Activated naive CD4-positive, alpha-beta T cell treated with anti-CD3 and anti-CD28 coated beads, Interleukin-2, amount 50 U/mL, for 72 hours (primary cell): ENCODE data around the gene H2BK1. TPM values are rescaled to one million over a fixed set of nuclear protein-coding genes. Genes with fewer than 3 reads are reported as not detected.

Experiments
- ATAC-seq, 2 donors: fragments of 150-1000 bp; cut with Tn5 transposase; 2 replicates each; pipeline ENCODE4 v1.10.0; 2021; ENCODE audit warnings: mild to moderate bottlenecking in 2 of 2, moderate library complexity in 2 of 2
- DNase-seq, 2 donors: peaks; one replicate each; pipeline ENCODE4 v3.0.0; 2021 to 2022; ENCODE audit warnings: low spot score in 2 of 2
- H3K27ac Mint-ChIP-seq, 2 donors: one replicate each; pipeline ENCODE4 v1.8.0; 2022; ENCODE audit warnings: mild to moderate bottlenecking in 2 of 2, mixed read lengths in 2 of 2
- H3K36me3 Mint-ChIP-seq, 2 donors: one replicate each; pipeline ENCODE4 v1.8.0; 2022; ENCODE audit warnings: mixed read lengths in 2 of 2
- H3K9me3 Mint-ChIP-seq, 2 donors: one replicate each; pipeline ENCODE4 v1.8.0; 2022; ENCODE audit warnings: mixed read lengths in 2 of 2
- total RNA-seq, 2 donors: library from RNA; stranded (reverse); gene quantifications; one replicate each; pipeline ENCODE4 v1.2.3, GENCODE V29; 2022

Gene H2BK1
- total RNA-seq, 2 donors from 2014 or later = 1.2 TPM; not detected in 1

DNA sequence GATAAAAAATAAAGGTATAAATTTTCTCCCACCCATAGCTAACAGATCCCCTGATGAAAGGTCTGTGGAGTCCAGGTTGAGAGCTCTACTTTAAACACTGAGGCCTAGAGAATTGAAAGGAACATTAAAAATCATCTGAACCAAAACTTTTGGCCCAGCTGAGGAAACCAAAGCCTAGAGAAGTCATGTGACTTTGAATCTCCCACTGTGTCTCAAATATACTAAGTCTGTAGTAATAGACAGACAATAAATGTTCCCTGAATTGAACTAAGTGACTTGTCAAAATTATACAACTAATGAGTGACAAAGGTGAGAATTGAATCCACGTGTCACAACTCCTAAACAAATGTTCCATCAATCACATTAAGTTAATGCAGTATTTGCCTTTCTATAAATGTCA lies 48.5 kb downstream of the H2BK1 start:
- H3K36me3 Mint-ChIP-seq = peaks cover 0 to 5% of the 10 kb centered on the region in 2 donors
- H3K27ac Mint-ChIP-seq = no peak overlapping the region
- DNase-seq = no peak
- H3K9me3 Mint-ChIP-seq = no peaks in the 10 kb centered on the region
- no peak for ATAC-seq

Other genes starting within 250 kb of the H2BK1 start
- gene KCNH2, start 232.2 kb downstream of the H2BK1 start, total RNA-seq = under 1 TPM; 0.41 to 0.72 TPM
- gene NOS3, start 219.5 kb downstream of the H2BK1 start, total RNA-seq = 10 to 100 TPM in 1 of 2 donors, 1 to 10 TPM in 1; 1.8 to 12.7 TPM
- gene ATG9B, start 186.0 kb downstream of the H2BK1 start, total RNA-seq = 10 to 100 TPM in 1 of 2 donors, 1 to 10 TPM in 1; 1.1 to 14.9 TPM
- 10 to 100 TPM; 42.6 to 78.3 TPM for gene ABCB8, start 182.0 kb downstream of the H2BK1 start, total RNA-seq
- 10 to 100 TPM in 1 of 2 donors, 1 to 10 TPM in 1; 7.6 to 19.7 TPM for gene ASIC3, start 162.0 kb downstream of the H2BK1 start, total RNA-seq
- gene CDK5, start 152.6 kb downstream of the H2BK1 start, total RNA-seq = 10 to 100 TPM; 13.0 to 19.4 TPM
- 10 to 100 TPM; 48.9 to 99.6 TPM for gene SLC4A2, start 150.9 kb downstream of the H2BK1 start, total RNA-seq
- 10 to 100 TPM; 27.0 to 62.0 TPM for gene FASTK, start 129.7 kb downstream of the H2BK1 start, total RNA-seq
- 10 to 100 TPM; 25.8 to 60.5 TPM for gene TMUB1, start 127.0 kb downstream of the H2BK1 start, total RNA-seq
- gene AGAP3, start 124.0 kb downstream of the H2BK1 start, total RNA-seq = 10 to 100 TPM; 26.0 to 52.2 TPM
- under 1 TPM in 1 of 2 donors, not detected in 1; 0.31 TPM for gene GBX1, start 42.8 kb downstream of the H2BK1 start, total RNA-seq
- gene ASB10, start 23.2 kb downstream of the H2BK1 start, total RNA-seq = not detected
- 10 to 100 TPM; 23.5 to 33.6 TPM for gene ABCF2, start 16.7 kb upstream of the H2BK1 start, total RNA-seq
- gene CHPF2, start 22.0 kb upstream of the H2BK1 start, total RNA-seq = 10 to 100 TPM; 26.7 to 29.3 TPM
- 1 to 10 TPM; 2.4 to 10.0 TPM for gene SMARCD3, start 38.2 kb upstream of the H2BK1 start, total RNA-seq
- gene NUB1, start 131.3 kb upstream of the H2BK1 start, total RNA-seq = 100 to 1,000 TPM in 1 of 2 donors, 10 to 100 TPM in 1; 46.1 to 102 TPM
- gene WDR86, start 199.6 kb upstream of the H2BK1 start, total RNA-seq = not detected
- gene CRYGN, start 229.7 kb upstream of the H2BK1 start, total RNA-seq = under 1 TPM in 1 of 2 donors, not detected in 1; 0.61 TPM